Measurements from ENCODE around the gene MT1HL1. TPM values are rescaled to one million over a fixed set of nuclear protein-coding genes. Genes with fewer than 3 reads are reported as not detected.

Gene MT1HL1
- total RNA-seq: not detected

DNA sequence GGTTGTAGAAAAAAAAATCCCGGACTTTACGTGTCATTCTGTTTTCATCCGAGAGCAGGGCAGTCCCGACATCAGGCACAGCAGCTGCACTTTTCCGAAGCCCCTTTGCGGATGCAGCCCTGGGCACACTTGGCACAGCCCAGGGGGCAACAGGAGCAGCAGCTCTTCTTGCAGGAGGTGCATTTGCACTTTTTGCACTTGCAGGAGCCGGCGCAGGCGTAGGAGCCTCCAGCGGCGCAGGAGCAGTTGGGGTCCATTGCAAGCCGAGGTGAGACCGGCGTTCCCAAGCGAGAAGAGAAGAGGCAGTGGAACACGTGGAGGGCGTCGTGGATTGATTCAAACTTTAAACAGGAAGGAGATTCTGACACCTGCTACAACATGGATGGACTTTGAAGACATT, at the start of gene MT1HL1:
MT1HL1 (minus strand) TSS at position 326 of the 400 bp plus-strand sequence; CDS start at position 257, 69 bp downstream.
- no peak for DNase-seq

DNA sequence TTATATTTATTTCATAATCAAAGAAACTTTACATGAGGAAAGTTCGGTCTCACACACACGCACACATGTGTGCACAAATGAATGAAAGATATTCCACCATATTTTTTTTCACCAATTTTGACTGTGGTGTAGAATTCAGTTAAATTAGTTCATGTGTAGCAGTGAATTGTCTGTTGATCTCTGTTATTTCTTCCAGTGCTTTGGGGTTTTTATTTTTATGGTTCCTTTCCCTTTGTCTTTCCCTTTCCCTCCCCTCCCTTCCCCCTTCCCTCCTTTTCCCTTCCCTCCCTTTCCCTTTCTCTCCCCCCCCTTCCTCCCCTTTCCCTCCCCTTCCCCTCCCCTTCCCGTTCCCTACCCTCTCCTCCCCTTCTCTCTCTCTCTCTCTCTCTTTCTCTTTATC, 46.7 kb upstream of the MT1HL1 start:
- no peak for DNase-seq

DNA sequence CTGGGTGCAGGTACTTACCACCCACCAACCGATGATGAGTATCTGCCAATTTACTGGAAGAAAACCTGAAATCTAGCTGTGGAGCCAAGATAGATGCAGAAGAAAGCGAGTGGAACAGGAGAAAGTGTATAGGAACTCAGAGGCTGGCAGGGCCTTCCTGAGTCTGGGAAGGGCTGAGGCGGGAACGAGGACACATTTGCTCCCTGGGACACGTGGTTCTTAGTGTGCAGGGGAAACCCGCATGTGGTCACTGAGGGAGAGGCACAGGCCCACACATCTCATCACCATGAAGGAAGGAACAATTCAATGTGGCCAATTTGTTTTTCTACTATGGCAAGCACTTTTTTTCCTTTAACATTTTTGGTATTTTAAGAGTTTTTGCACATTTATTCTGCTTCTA, 45.9 kb upstream of the MT1HL1 start:
- no peak for DNase-seq

DNA sequence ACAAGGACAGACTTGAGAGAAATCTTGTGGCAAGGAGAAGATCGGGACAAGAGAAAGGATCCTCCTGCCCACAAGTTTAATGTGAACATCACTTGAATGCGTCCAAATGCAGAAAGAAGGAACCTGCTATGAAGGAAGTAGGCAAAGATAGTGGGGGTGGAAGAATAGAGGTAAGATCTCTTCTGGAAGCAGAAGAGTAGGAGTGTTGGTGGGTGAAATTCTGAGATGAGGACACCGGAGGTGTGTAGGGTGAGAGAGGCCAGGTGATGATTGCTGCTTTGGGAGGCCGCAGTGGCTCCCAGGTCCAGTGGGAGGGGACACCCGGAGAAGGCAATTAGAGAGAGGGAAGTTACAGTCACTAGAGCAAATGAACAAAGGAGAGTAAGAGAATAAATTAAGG, 44.6 kb upstream of the MT1HL1 start:
- DNase-seq: no peak

DNA sequence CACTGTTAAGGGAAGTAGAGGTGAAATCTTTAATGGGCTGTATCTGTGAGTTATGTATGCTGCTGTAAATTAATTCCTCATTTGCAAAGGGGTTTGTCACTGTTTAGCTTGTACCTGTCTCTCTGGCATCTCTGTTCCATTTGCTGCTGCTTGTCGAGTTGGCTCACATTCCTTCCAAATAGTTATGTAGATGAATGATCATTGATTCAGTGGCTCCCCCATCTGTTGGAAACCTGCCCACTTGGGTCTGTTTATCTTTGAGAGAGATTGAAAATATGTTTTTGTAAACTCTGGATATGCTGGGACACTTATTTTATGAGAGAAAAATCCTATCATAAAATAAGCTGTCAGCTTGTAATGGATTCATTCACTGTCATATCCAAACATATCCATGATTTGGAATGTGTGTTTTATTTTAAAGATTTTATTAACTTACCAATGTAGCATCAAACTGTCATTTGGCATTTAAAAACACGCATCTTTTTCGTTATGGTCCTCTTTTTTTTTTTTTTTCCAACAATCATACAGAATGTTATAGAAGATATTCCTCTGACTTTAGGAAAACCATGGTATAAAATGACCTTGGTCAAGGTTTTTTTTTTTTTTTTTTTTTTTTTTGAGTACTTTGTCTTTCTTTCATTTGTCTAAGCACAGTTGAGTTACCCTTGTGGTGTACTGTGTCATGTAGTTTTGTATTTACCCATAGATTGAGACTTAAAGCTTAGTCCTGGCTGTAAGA, 41.2 kb upstream of the MT1HL1 start:
- no peak for DNase-seq

DNA sequence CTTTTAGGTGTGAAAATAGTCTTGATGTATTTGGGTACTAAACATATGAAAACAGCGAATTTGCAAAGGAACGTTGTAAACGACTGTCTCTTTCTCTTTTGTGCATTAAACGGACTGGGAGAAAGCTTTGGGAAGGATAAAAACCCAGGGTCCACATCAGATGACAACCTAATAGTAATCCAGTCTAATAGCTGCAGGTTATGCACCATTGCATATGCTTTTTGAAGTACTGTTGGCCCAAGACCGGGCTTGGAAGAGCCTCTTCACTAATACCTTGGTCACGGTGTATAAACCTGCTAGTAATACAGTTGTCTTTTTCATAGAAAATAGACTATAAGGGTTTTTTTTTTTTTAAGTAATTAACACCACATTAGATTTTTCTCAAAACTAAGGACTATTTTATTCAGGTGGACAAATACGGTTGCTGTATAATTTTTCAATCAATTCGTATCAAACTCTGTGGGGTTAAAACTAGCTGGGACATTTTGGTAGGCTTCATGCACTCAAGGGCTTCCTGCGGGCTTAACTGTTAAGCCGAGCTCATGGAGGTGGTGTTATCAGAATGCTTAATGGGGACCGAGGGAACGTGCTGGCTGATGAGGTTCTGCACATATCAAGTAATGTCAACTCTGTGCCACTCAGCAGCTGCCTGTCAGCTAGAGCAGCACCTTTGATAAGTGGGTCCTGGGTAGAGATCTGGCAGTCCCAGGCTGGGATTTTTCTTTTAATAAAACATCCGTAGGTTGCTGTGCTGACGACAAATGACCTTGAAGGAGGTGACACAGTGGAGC, 39.8 kb upstream of the MT1HL1 start:
- DNase-seq: no peak

DNA sequence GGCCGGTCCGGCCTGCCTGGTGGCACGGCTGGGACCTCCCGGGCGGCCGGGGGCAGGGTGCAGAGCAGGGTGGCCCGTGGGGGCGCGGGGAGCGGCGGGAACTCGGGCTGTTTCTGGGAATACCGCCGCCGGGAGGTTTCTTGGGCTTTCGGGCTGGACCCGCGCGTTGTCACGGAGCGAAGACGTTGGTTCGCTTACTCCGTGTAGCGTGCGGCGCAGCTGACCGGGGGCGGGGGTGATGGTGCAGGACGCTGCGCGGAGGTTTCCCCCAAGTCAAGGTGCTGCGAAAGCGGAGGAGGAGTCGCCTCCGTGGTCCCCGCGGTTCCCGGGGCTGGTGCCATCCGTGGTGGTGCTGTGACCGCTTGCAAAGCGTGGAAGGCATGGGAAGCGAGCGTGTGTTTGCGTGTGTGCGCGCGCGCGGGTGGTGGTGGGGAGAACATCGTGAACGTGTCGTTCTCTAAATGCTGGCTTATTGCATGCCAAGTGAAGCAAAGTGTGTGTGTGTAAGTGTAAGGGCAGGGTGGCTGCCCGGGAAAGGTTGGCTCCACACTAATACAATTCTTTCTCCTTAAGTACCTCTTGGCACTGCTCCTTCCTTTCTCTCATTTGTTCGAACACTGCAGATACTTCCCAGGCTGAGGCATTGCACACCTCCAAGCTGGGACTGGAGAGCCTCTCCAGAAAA, 38.8 kb upstream of the MT1HL1 start:
- DNase-seq: peak; percentile 44

DNA sequence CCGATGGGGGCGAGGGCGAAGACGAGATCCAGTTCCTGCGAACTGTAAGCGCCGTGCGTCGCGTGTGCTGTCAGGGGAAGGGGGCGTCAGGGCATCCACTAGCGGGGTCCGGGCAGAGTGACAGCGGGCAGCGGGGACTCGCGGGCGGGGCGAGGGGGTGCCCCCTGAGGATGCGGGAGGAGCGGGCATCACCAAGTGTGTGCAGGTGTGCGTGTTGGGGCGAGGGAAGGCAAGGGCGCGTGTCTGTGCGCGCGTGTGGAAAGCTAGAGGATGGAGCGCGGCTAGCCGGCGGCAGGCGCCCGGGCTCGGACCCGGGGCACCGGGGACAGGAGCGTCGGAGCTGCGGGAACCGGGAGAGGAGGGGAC, 38.3 kb upstream of the MT1HL1 start:
- DNase-seq: no peak

DNA sequence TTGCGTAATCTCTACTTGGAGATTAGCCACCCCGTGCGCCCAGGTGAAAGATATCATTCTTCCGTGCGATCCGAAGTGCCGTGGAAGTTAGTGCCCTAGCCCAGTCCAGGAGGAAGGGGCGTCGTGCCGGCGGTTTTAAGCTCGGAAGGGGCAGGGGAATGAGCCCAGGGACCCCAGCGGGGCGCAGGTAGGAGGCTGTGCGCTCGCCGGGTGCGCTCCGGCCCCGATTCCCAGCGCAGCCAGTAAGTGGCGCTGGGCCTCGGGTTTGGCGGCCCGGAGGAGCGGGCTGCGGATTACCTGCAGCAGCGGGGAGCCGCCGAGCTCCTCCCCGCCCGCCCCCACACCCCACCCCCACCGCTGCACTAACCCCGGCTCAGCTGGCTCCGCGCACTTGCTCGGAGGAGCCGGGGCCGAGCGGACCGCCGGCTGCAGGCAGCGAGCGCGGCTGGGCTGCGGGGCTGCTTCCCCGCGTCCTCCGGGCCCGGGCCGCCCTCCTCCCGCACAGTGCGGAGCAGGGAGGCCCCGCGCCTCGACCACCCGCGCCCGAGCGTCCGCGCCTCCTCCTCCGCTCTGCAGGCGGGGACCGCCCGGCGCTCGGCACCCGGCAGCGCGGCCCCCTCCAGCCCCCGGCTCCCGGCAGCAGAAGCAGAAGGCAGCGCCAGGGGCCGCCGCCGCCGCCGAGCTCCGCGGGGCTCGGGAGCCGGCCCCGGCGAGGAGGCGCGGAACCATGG, 37.7 kb upstream of the MT1HL1 start, which contains the start of gene RYR2:
RYR2 (plus strand) TSS at position 390 of the 731 bp plus-strand sequence; CDS start at position 728, 338 bp downstream.
- DNase-seq: peak; percentile 49

DNA sequence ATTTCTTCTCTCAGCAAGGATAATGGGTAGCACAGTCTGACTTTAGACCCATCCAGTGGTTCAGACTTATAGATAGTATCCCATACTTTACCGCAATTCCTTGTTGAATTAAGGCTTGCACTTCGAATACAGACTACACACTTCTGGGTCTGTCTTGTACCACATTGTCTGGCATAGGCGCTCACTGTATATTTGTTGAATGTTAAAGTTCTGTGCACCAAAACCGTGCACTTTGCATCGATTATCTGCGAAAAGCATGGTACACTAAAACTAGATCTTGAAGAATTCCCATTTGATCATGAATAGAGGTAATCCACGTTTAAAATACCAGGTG, 37.2 kb upstream of the MT1HL1 start:
- no peak for DNase-seq

DNA sequence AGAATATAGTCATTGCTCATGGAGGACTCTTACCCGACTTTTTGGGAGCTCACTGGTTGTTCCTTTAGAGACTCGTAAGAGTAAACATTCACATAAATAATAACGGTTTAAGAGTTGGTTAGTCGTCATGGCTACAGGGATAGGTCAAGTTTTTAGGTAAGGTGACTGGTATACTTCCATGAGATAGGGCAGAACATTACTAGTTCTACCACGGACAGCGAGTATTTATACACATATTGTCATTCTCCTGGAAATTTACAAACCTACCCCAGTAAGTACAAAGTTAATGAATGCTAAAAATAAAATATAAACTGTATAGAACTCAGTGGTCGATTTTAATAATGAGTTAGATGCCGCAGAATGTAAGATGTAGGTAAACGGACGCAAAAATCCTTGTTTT, 36.6 kb upstream of the MT1HL1 start:
- DNase-seq: no peak

DNA sequence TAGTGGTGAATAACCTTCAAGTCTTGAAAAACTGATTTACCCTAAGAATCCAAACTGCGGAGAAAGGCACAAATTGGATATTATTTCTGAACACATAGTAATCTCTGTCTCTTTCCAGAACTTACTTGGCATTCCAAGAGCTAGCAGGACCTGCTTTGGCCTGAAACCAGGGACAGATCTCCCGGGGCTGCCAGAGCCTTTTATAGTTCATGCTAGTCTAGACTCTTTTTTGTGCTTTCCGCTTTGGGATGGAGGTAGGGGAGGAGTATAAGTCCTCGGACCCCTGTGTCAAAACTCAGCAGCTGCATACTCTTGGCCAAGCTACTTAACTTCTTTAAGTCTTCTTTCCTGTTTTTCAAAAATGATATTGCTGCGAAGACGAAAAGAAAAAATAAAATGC, 34.0 kb upstream of the MT1HL1 start:
- no peak for DNase-seq

DNA sequence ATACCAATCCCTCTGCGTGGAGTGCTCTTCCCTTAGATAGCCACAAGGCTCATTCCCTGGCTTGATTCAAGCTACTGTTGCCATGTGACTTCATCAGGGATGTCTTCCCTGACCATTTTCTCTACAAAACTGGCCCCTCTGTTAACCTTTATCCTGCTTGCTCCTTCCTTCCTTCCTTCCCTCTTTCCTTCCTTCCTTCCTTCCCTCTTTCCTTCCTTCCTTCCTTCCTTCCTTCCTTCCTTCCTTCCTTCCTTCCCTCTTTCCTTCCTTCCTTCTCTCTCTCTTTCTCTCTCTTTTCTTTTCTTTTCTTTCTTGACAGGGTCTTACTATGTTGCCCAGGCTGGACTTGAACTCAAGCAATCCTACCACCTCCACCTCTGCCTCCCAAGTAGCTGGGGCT, 31.5 kb upstream of the MT1HL1 start:
- DNase-seq: no peak

DNA sequence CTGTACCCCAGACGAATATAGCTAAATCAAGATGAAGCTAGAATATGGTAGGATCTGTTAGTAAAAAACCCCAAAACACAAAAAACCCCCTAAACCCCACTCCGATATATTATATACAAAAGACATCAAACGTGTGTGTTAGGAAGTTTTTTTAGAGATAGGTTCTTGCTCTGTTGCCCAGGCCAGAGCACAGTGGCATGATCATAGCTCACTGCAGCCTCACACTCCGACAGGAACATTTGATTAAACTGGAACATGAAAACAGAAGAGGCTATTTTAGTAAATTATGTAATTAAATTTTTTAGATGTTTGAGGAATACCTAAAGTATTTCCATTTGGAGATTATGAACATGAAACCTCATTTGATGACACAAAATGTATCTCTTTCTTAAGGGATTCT, 29.6 kb upstream of the MT1HL1 start:
- DNase-seq: no peak

DNA sequence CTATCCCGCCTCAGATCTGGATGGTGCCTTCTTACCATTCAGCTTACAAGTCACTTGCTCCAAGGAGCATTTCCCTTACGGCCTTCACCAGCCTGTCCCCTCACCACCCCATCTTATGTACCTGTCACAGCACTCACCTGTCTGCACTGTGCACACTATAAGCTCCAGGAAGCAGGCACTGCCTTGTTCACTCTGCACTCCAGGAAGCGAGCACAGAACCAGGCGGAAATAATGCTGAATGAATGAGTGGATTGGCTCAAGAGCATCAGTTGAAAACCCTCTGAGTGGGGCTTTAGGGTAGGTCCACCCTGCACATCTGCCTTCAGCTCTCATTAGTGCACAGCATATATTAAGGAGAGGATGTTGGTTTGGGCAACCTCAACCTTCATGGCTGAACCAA, 28.8 kb upstream of the MT1HL1 start:
- no peak for DNase-seq

DNA sequence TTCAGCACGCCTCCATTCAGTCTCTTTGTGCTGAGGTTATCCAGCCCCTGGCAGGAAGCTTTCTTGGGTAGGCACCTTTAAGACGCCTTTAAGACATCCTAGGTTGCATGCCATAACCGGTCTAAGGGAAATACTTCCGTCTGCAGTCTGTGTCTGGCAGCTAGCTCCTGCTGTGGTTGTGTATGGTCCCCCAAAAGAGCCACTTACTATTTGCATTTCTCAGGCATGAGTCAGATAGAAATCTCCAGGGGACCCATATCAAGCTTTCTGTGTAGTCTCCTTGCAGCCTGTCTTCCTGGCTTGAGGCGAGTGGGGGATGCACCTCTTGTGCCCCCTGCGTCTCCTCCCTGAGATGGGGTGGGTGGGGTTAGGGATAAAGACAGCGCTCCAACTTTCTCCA, 27.8 kb upstream of the MT1HL1 start:
- DNase-seq: no peak

DNA sequence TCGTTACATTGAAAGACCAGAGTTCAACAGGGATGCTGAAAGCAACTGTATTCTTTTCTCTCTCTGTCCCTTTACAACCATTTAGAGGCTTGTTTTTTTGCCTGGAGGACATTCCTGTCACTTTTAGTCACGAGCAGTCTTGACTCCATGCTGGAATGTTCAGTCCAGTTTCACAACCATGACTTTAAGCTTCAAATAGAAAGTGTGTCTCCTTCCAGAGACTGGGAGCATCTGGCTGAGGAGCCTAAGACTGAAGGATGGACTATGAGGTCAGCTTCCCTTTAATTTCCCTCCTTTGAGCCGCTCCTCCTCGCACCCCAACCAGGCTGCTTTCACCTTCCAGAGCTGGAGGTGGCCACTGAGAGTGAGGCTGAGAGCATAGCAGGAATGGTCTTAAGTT, 27.2 kb upstream of the MT1HL1 start:
- DNase-seq: no peak

DNA sequence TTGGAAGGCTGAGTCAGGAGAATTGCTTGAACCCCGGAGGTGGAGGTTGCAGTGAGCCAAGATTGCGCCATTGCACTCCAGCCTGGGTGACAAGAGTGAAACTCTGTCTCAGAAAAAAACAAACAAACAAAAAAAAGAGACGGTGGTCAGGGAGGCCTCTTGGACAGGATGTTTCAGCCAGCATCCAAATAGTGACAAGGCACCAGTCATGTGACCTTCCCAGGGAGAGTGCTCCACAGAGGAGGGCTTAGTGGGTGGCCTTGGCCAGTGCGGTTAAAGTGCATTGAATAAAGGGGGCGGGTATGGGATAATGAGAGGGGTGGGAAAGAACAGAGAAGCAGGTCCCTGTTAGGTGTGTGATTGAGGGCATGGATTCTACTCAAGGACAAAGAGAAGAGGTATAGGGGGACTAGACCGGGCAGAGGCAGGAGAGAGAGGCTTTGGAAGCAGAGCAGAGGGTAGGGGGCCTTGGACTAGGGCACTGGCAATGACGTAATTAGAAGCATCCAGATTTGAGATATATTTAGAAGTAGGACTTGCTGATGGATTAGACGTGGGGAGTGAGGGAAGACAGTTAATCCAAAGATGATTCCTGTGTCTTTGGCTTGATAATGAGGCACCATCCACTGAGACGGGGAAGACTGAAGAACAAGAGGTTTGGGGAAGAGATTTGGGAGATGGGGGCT, 25.8 kb upstream of the MT1HL1 start:
- no peak for DNase-seq

DNA sequence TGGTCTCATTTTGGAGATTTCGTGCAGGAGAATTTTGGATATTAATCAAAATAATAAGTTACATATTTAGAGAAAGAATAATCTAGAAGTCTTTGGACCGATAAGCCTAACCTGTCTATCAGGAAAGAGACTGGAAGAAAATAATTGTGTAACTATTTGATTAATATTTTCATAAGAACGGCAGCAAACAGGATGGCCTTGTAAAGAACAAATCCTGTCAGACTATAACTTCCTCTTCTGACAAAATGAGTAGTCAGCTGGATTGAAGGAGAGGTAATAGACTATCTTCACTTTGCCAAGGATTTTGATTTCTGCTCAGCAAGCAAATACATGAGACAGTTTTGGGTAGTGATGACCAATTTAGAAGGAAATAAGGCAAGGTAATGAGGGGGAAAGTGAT, 25.0 kb upstream of the MT1HL1 start:
- no peak for DNase-seq

DNA sequence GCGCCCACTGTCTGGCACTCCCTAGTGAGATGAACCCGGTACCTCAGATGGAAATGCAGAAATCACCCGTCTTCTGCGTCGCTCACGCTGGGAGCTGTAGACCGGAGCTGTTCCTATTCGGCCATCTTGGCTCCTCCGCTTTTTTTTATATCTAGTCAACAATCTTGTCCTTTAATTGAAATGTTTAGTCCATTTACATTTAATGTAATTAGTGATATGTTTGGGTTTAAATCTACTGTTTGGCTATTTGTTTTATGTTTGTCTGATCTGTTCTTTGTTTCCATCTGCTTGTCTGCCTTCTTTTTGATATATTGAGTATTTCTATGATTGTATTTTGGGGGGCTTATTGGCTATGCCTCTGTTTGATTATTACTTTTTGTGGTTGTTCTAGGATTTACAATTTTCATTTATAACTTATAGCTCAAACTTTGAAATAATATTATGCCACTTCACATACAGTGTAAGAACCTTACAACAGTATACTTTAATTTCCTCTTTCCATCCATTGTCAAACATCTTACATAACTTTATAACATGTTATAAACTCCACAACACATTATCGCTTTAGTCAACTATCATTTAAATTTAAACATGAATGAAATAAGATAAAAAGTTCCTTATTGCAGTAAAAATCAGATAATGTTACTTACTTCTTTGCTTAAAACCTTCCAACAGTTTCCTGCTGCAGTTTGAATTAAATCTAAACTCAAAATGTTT, 21.3 kb upstream of the MT1HL1 start:
- DNase-seq: no peak

DNA sequence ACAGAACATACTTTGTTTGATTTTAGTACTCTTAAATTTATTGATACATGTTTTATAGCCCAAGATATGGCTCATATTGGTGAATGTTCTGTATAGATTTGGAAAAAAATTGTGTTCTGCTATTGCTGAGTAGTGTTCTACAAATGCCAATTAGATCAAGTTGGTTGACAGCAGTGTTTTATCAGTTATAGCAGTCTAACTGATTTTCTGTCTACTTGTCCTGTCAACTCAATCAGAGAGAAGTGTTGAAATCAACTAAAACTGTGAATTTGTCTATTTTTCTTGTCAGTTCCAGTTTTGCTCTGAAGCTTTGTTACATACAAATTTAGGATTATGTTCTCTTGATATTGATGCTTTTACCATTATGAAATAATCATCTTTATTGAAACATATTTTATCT, 14.7 kb upstream of the MT1HL1 start:
- DNase-seq: no peak

DNA sequence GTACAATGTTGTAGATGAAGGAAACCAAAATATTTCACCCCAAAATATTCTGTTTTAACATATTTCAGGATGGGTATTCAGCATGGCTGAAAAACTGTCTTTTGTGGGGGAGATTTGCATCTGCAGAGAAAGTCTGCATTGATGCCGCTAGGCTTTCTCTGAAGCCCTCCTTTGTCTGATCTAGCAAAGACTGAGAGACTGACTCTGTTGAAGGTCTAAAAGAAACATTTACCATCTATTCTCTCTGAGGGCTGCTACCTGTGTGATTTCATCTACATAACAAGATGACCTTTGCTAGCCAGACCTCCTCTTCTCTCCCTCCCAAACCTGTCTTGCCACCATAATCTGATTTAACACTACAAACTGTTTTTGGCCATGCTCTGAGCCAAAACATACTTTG, 12.4 kb upstream of the MT1HL1 start:
- DNase-seq: no peak

Measured in occipital lobe (tissue), 2 donors.